Endothelial cell of umbilical vein (primary cell): Measurements from ENCODE around the gene CARD14.

Experiments used
- CTCF ChIP-seq, 2 donors: IDR thresholded peaks; 1 replicate in 1 of 2; 2 replicates in 1 of 2; pipeline ENCODE4 v1.5.1; 2011; ENCODE audit warnings: low read length in 2 of 2, mild to moderate bottlenecking in 2 of 2, moderate library complexity in 2 of 2, control low read depth in 1 of 2, inconsistent platforms in 1 of 2, low read depth in 1 of 2; ENCODE audit not compliant: insufficient read depth in 1 of 2; ENCODE audit errors: extremely low read depth in 1 of 2
- EZH2 ChIP-seq: IDR thresholded peaks from 2 replicates; pipeline ENCODE4 v1.6.1; 2012; ENCODE audit warnings: borderline replicate concordance, low read depth, mild to moderate bottlenecking, moderate library complexity, low read length, inconsistent platforms; ENCODE audit not compliant: severe bottlenecking
- FOS ChIP-seq: IDR thresholded peaks from 2 replicates; pipeline ENCODE4 v1.6.1; 2011; ENCODE audit warnings: mild to moderate bottlenecking, low read length, moderate library complexity, borderline replicate concordance; ENCODE audit not compliant: insufficient read depth
- JUN ChIP-seq: IDR thresholded peaks from 2 replicates; pipeline ENCODE4 v1.6.1; 2011; ENCODE audit warnings: borderline replicate concordance, low read depth; ENCODE audit not compliant: insufficient read length, insufficient read depth

DNA sequence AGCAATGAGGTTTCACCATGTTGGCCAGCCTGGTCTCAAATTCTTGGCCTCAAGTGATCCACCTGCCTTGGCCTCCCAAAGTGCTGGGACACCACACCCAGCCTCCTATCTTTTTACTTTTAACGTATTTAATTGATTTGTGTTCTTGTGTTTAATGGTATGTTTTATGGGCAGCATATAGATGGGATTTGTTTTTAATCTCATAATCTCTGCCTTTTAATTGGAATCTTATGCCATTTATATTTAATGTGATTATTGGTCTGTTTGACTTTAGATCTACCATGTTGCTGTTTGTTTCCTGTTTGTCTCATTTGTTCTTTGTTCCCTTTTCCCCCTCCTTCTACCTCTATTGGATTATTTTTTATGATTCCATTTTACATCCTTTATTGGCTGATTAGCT lies 62.6 kb downstream of the CARD14 start:
- TF ChIP-seq CTCF (IDR thresholded peaks at IDR 0.05; ENCODE audit: extremely low read depth in 1 of 2, insufficient read depth in 1 of 2, low read depth in 1 of 2, low read length in 2 of 2) (no peak), EZH2 (no peak), FOS (no peak), JUN (no peak)
